IPS DF 6.9 (cell line): ENCODE data around the gene RHBDL2.
A peak's percentile ranks its signal among the peaks of the same experiment; 100 is the strongest.
"Not testable (repeated sequence)": the region's sequence is repeated elsewhere in the genome, so short reads cannot be mapped to it uniquely, and the experiment has no call there.

Experiments
- DNase-seq: peaks from one replicate; pipeline ENCODE4 v3.0.0-alpha.2; 2013; ENCODE audit warnings: low read depth, low spot score
- H3K27ac ChIP-seq: one replicate; pipeline ENCODE4 v1.5.1; 2013; ENCODE audit warnings: low read length, control low read depth
- H3K27me3 ChIP-seq: 2 replicates; pipeline ENCODE4 v1.6.1; 2013; ENCODE audit warnings: mild to moderate bottlenecking, low read length; ENCODE audit not compliant: control insufficient read depth, insufficient read depth
- H3K36me3 ChIP-seq: 2 replicates; pipeline ENCODE4 v1.6.1; 2013; ENCODE audit warnings: low read length; ENCODE audit not compliant: control insufficient read depth, insufficient read depth
- H3K4me1 ChIP-seq: 2 replicates; pipeline ENCODE4 v1.6.1; 2013; ENCODE audit warnings: low read length; ENCODE audit not compliant: control insufficient read depth, insufficient read depth
- H3K4me3 ChIP-seq: 2 replicates; pipeline ENCODE4 v1.5.1; 2013; ENCODE audit warnings: mild to moderate bottlenecking, low read length
- H3K9me3 ChIP-seq: 2 replicates; pipeline ENCODE4 v1.6.1; 2013; ENCODE audit warnings: low read length, inconsistent platforms; ENCODE audit not compliant: control insufficient read depth, insufficient read depth
- WGBS: extraction: QIAGEN DNeasy Blood & Tissue Kit; methylation state at CpG from one replicate; pipeline ENCODE4 v1.1.7; 2013; ENCODE audit warnings: mixed read lengths, missing lambda C conversion rate; ENCODE audit not compliant: insufficient read length, insufficient coverage; 5-methylcytosine and 5-hydroxymethylcytosine counted together

Gene RHBDL2

GRCh38 chr1:38941527-38942019, at the start of gene RHBDL2:
RHBDL2 (minus strand) TSS chr1:38941830; CDS start chr1:38919212, 22,618 bp downstream.
- no peaks in the 10 kb centered on the region for H3K36me3 ChIP-seq
- WGBS: no CpG with 5 or more reads among the region's 14 CpGs
- no peaks in the 10 kb centered on the region for H3K9me3 ChIP-seq
- no peak within 1 kb of the TSS for H3K4me3 ChIP-seq
- no peak within 1 kb of the TSS for H3K27ac ChIP-seq
- H3K4me1 ChIP-seq: no peaks in the 10 kb centered on the region
- no peaks in the 10 kb centered on the region for H3K27me3 ChIP-seq
- DNase-seq: no peak

- Histone ChIP-seq H3K9me3 (no peaks in the 10 kb centered on the region), H3K4me3 (peak within 1 kb of the TSS; percentile 86), H3K4me1 (peaks cover 4% of the 10 kb centered on the region; the same call in 1 of the 2 replicates), H3K36me3 (peaks cover 2% of the 10 kb centered on the region; the same call in 1 of the 2 replicates), H3K27ac (no peak within 1 kb of the TSS), H3K27me3 (no peaks in the 10 kb centered on the region)
- no CpG with 5 or more reads among the region's 76 CpGs for WGBS
- DNase-seq: peak; percentile 75
Observed at GRCh38 chr1:38990738-38991637, 49.4 kb upstream of the RHBDL2 start, which contains the start of gene AKIRIN1. AKIRIN1 (plus strand) TSS chr1:38991276; CDS start chr1:38991381, 105 bp downstream.

GRCh38 chr1:38990386-38990737, 48.7 kb upstream of the RHBDL2 start:
- no CpG with 5 or more reads among the region's 5 CpGs for whole genome bisulfite sequencing
- no peaks in the 10 kb centered on the region for H3K9me3 ChIP-seq
- no peak overlapping the region for H3K27ac ChIP-seq
- peaks cover 4% of the 10 kb centered on the region; the same call in 1 of the 2 replicates for H3K4me1 ChIP-seq
- no peak for DNase-seq
- peaks cover under 1% of the 10 kb centered on the region; the same call in 1 of the 2 replicates for H3K36me3 ChIP-seq
- H3K27me3 ChIP-seq: no peaks in the 10 kb centered on the region
- no peak overlapping the region; the same call in 1 of the 2 replicates for H3K4me3 ChIP-seq

- no CpG with 5 or more reads among the region's 2 CpGs for WGBS
- no peak for DNase-seq
- Histone ChIP-seq H3K27ac (no peak overlapping the region), H3K27me3 (no peaks in the 10 kb centered on the region), H3K36me3 (no peaks in the 10 kb centered on the region; the same call in 1 of the 2 replicates), H3K4me1 (peaks cover 4% of the 10 kb centered on the region; the same call in 1 of the 2 replicates), H3K9me3 (no peaks in the 10 kb centered on the region), H3K4me3 (no peak overlapping the region)
Observed at GRCh38 chr1:38989979-38990378, 48.3 kb upstream of the RHBDL2 start.

GRCh38 chr1:38979380-38979779, 37.8 kb upstream of the RHBDL2 start:
- not testable (repeated sequence) for H3K4me3 ChIP-seq, H3K27ac ChIP-seq, H3K4me1 ChIP-seq, H3K27me3 ChIP-seq, DNase-seq, H3K9me3 ChIP-seq, H3K36me3 ChIP-seq
- WGBS: no CpG with 5 or more reads among the region's 1 CpG

- not testable (repeated sequence) for H3K4me3 ChIP-seq, H3K36me3 ChIP-seq, H3K27me3 ChIP-seq, DNase-seq, H3K4me1 ChIP-seq, H3K9me3 ChIP-seq, H3K27ac ChIP-seq
- no CpG with 5 or more reads among the region's 6 CpGs for WGBS
Observed at GRCh38 chr1:38978245-38978542, 36.6 kb upstream of the RHBDL2 start.

- not testable (repeated sequence) for DNase-seq, H3K27ac ChIP-seq, H3K4me1 ChIP-seq, H3K36me3 ChIP-seq, H3K9me3 ChIP-seq, H3K27me3 ChIP-seq, H3K4me3 ChIP-seq
- WGBS: no CpG with 5 or more reads among the region's 12 CpGs
Observed at GRCh38 chr1:38977399-38978244, 36.0 kb upstream of the RHBDL2 start.

- no peak for DNase-seq
- Histone ChIP-seq H3K4me1 (no peaks in the 10 kb centered on the region), H3K27me3 (no peaks in the 10 kb centered on the region), H3K36me3 (no peaks in the 10 kb centered on the region), H3K4me3 (no peak overlapping the region), H3K9me3 (no peaks in the 10 kb centered on the region), H3K27ac (no peak overlapping the region)
- WGBS: no CpG with 5 or more reads among the region's 13 CpGs
Observed at GRCh38 chr1:38973659-38974437, 32.2 kb upstream of the RHBDL2 start.

GRCh38 chr1:38973145-38973544, 31.5 kb upstream of the RHBDL2 start:
- H3K27ac ChIP-seq, DNase-seq, H3K27me3 ChIP-seq, H3K36me3 ChIP-seq, H3K4me3 ChIP-seq, H3K4me1 ChIP-seq, H3K9me3 ChIP-seq: not testable (repeated sequence)
- no CpG with 5 or more reads among the region's 6 CpGs for WGBS

GRCh38 chr1:38964140-38964548, 22.5 kb upstream of the RHBDL2 start:
- WGBS: no CpG with 5 or more reads among the region's 3 CpGs
- no peak for DNase-seq

More at GRCh38 chr1:38964140-38964548, 22.5 kb upstream of the RHBDL2 start:
- no peak overlapping the region for H3K4me3 ChIP-seq
- no peaks in the 10 kb centered on the region for H3K4me1 ChIP-seq
- H3K9me3 ChIP-seq: no peaks in the 10 kb centered on the region
- H3K27me3 ChIP-seq: no peaks in the 10 kb centered on the region
- H3K36me3 ChIP-seq: no peaks in the 10 kb centered on the region
- no peak overlapping the region for H3K27ac ChIP-seq
